ACC112 (cell line): ENCODE measurements around the gene S100A16.

Experiments used
- H2AFZ ChIP-seq: fragments of 200-600 bp; sonication (generic); one replicate; pipeline ENCODE4 v1.6.0; 2017; ENCODE audit warnings: antibody characterized with exemption, low read length; ENCODE audit not compliant: unreplicated experiment
- H3K27ac ChIP-seq: fragments of 200-600 bp; sonication (generic); 2 replicates; pipeline ENCODE4 v1.5.1; 2014; ENCODE audit warnings: low read depth, mild to moderate bottlenecking, antibody characterized with exemption, low read length, moderate library complexity
- H3K27me3 ChIP-seq: fragments of 200-600 bp; sonication (generic); 2 replicates; pipeline ENCODE4 v1.6.1; 2014; ENCODE audit warnings: mild to moderate bottlenecking, antibody characterized with exemption, low read length, moderate library complexity, mixed read lengths; ENCODE audit not compliant: insufficient read depth
- H3K36me3 ChIP-seq: fragments of 200-600 bp; sonication (generic); 2 replicates; pipeline ENCODE4 v1.6.1; 2016; ENCODE audit warnings: mild to moderate bottlenecking, antibody characterized with exemption, low read length, moderate library complexity, mixed read lengths; ENCODE audit not compliant: insufficient read depth
- H3K4me1 ChIP-seq: fragments of 200-600 bp; sonication (generic); one replicate; pipeline ENCODE4 v1.6.1; 2016; ENCODE audit warnings: low read length, mixed read lengths; ENCODE audit not compliant: insufficient read depth, unreplicated experiment, control insufficient read depth
- H3K4me3 ChIP-seq: fragments of 200-600 bp; sonication (generic); 2 replicates; pipeline ENCODE4 v1.5.1; 2014; ENCODE audit warnings: mild to moderate bottlenecking, low read depth, low read length
- H3K79me2 ChIP-seq: fragments of 200-600 bp; sonication (generic); one replicate; pipeline ENCODE4 v1.6.0; 2016; ENCODE audit warnings: low read length; ENCODE audit not compliant: control insufficient read depth, unreplicated experiment, insufficient read depth

S100A16 gene

DNA sequence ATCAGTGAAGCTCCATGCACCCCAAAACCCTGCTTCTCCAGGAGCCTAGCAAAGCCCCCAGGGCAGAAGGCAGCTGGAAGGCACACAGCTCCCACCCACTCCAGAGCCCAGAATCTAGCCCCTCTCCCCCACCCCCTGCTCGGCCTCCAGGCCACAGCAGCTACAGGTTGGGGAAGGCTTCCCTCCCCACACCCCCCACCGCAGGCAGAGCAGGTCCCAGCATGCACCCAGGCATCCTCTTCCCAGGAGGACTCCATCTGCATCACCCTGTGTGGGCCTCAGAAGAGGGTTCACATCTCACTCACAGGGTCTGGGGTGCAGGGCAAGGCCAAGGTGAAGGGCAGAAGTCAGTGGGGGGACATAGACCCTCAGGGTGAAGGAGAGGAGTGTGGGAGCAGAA, 2.5 kb upstream of the S100A16 start:
- H3K79me2 ChIP-seq, result peaks cover 30% of the 10 kb centered on the region
- H3K27me3 ChIP-seq, result no peaks in the 10 kb centered on the region
- H3K36me3 ChIP-seq, result peaks cover 3% of the 10 kb centered on the region
- H3K4me3 ChIP-seq, result no peak overlapping the region
- no peak overlapping the region for H3K27ac ChIP-seq
- peaks cover 39% of the 10 kb centered on the region for H3K4me1 ChIP-seq
- H2AFZ ChIP-seq, result no peak overlapping the region

DNA sequence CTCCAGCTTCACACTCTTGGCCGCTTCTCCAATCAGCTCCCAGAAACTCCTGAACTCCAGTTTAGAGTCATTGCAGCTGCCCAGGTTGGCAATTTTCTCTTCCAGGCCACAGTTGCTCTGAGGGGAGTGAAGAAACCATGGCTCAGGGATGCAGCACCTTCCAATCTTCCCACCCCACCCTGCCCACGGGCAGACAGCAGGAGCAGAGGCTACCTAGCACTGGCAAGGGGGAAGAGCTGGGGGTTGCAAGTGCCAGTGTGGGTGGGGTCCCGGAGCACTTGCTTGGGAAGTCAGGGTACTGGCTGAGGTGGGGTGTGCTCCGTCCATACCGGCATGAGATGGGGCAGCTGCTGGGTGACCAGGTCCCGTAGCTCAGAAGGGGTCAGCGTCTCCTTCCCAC, 2.0 kb upstream of the S100A16 start:
- Histone ChIP-seq H3K4me1 (peaks cover 44% of the 10 kb centered on the region), H3K79me2 (peaks cover 35% of the 10 kb centered on the region), H3K36me3 (peaks cover 3% of the 10 kb centered on the region), H3K27ac (no peak overlapping the region), H3K27me3 (no peaks in the 10 kb centered on the region), H3K4me3 (no peak overlapping the region), H2AFZ (no peak overlapping the region)

DNA sequence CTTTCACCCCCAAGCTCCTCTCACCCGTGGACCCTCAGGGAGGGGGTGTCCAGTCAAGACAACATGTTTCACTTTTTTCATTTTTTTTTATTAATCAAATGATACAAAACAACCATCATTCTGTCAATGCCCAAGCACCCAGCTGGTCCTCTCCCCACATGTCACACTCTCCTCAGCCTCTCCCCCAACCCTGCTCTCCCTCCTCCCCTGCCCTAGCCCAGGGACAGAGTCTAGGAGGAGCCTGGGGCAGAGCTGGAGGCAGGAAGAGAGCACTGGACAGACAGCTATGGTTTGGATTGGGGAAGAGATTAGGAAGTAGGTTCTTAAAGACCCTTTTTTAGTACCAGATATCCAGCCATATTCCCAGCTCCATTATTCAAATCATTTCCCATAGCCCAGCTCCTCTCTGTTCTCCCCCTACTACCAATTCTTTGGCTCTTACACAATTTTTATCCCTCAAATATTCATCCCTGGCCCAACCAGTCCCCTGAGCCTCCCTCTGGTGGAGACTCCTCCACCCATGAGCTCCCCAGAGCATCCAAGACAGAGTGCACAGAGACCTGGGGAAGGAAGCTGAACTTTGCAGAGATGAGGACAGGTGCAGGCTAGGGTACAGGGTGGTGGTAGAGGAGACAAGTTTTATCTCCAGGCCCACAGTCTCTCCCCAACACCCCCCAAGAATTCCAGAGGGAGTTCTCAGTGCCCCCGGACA, 1.4 kb upstream of the S100A16 start:
- no peak overlapping the region for H3K4me3 ChIP-seq
- H2AFZ ChIP-seq, result no peak overlapping the region
- no peak overlapping the region for H3K27ac ChIP-seq
- H3K27me3 ChIP-seq, result no peaks in the 10 kb centered on the region
- H3K36me3 ChIP-seq, result peaks cover 3% of the 10 kb centered on the region; the same call in 1 of the 2 replicates
- H3K4me1 ChIP-seq, result peaks cover 50% of the 10 kb centered on the region
- peaks cover 41% of the 10 kb centered on the region for H3K79me2 ChIP-seq

- Histone ChIP-seq H3K79me2 (peaks cover 50% of the 10 kb centered on the region), H3K4me3 (peak overlapping the region; percentile 93), H3K27ac (peak overlapping the region; percentile 74; the same call in 1 of the 2 replicates), H3K27me3 (no peaks in the 10 kb centered on the region), H2AFZ (peak overlapping the region; percentile 67), H3K4me1 (peaks cover 55% of the 10 kb centered on the region), H3K36me3 (0 out of 2 replicates have a peak, but pooled peaks cover 3% of the 10 kb centered on the region)
These were observed 469 bp upstream of the S100A16 start for GRCh38 chr1:153613406-153613805.

DNA sequence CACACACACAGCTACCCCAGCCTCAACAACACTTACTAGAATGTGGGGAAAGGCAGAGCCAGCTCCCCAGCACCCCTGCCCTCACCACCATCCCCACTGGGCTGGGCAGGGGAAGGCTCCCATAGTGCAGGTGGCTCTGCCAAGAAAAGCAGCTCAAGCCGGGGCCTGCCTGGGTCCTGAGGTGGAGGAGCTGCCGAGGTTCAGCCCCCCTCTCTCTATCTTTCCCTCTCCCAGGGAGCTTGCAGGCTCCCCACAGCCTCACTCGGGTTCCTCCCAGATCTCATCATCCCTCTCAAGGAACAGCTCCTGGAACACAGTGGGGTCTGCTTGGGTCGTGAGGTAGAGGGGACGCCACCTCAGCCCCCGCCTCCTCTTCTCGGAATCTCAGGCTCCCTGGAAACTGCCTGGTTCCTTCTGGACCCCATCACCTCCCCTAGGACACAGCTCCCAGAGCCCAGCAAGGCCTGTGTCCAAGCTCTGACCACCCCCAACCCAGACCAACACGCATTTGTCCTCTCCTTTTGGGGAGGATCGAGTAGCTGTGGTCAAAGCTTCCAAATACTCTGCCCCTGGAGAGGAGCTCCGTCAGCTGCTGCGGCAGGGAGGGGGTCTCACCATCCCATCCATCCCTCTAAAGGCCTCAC, 704 bp downstream of the S100A16 start:
- Histone ChIP-seq H2AFZ (peak overlapping the region; percentile 4), H3K79me2 (peaks cover 61% of the 10 kb centered on the region), H3K27me3 (no peaks in the 10 kb centered on the region), H3K27ac (peak overlapping the region; percentile 74), H3K4me3 (peak overlapping the region; percentile 93), H3K36me3 (peaks cover 7% of the 10 kb centered on the region; the same call in 1 of the 2 replicates), H3K4me1 (peaks cover 60% of the 10 kb centered on the region)

- Histone ChIP-seq H3K27me3 (no peaks in the 10 kb centered on the region), H3K4me1 (peaks cover 55% of the 10 kb centered on the region), H3K27ac (peak overlapping the region; percentile 74), H3K4me3 (peak overlapping the region; percentile 93), H2AFZ (no peak overlapping the region), H3K79me2 (peaks cover 69% of the 10 kb centered on the region), H3K36me3 (peaks cover 13% of the 10 kb centered on the region; the same call in 1 of the 2 replicates)
These were observed 1.6 kb downstream of the S100A16 start for GRCh38 chr1:153611356-153611755.

GRCh38 chr1:153610811-153611301, 2.1 kb downstream of the S100A16 start:
- H3K79me2 ChIP-seq, result peaks cover 69% of the 10 kb centered on the region

DNA sequence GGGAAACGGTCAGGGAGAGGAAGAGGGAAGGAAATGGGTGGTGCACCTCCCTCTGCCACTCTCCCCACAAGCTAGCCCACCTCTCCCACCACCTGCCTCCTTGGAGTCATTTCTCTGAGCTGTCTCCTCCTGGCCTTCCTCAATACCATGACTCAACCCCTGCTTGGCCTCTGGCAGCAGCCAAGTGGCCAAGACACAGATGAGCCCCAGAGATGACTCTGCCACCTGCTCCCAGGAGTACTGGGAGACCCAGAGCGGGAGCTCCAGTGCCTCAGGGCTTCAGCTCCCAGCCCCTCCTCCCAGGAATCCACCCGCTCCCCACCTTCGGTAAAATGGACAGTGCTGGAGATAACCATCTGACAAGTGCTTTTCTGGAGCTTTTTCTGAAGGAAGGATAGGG, 2.6 kb downstream of the S100A16 start:
- Histone ChIP-seq H3K79me2 (peaks cover 69% of the 10 kb centered on the region), H3K4me3 (peak overlapping the region; percentile 71), H3K27me3 (no peaks in the 10 kb centered on the region), H2AFZ (no peak overlapping the region), H3K36me3 (peaks cover 13% of the 10 kb centered on the region; the same call in 1 of the 2 replicates), H3K27ac (peak overlapping the region; percentile 90), H3K4me1 (peaks cover 50% of the 10 kb centered on the region)

More at GRCh38 chr1:153610811-153611301, 2.1 kb downstream of the S100A16 start:
- H3K27ac ChIP-seq, result peak overlapping the region; percentile 90
- no peak overlapping the region for H2AFZ ChIP-seq
- H3K4me1 ChIP-seq, result peaks cover 50% of the 10 kb centered on the region
- H3K27me3 ChIP-seq, result no peaks in the 10 kb centered on the region
- H3K4me3 ChIP-seq, result peak overlapping the region; percentile 93
- H3K36me3 ChIP-seq, result peaks cover 13% of the 10 kb centered on the region; the same call in 1 of the 2 replicates

GRCh38 chr1:153609585-153609907, 3.4 kb downstream of the S100A16 start:
- Histone ChIP-seq H2AFZ (no peak overlapping the region), H3K27ac (peak overlapping the region; percentile 90), H3K4me3 (peak overlapping the region; percentile 71), H3K27me3 (no peaks in the 10 kb centered on the region), H3K36me3 (peaks cover 15% of the 10 kb centered on the region; the same call in 1 of the 2 replicates), H3K79me2 (peaks cover 69% of the 10 kb centered on the region), H3K4me1 (peaks cover 48% of the 10 kb centered on the region)

DNA sequence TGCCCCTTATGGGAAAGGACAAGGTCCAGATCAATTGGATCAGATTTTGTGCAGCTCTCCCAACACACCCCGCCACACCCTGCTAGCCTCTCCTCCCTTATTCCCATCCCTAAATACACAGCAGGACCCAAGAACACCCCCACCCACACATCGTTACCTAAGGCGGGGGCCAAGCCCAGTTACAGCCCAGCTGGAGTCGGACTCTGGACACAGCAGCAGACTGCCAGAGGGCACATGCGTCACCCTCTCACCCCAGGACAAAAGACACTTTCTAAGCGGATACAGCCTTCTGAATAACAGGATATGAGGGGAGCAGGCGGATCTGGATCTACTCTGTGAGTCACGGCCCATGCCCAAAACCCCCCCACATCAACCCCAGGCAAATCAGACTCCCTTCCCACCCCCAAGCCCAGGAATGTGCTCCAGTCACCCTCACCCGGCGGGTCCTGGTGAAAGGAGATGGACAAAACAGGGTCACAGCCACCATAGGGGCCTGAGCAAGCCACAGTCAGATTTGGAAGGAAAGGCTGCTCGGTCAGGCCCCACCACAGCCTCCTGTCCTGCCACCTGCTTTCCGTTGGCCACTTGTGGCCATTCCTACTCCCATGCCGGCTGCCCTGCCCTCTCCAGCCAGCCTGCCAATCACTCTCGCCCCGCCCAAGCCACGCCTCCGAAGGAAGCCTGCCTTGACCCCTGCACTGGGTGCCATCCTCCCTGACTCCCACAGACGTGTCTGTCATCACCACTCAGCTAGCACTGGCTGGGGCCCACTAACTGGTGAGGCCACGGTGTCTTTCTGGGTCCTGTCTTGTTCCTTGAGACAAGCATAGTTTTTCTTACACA, 4.0 kb downstream of the S100A16 start:
- peaks cover 69% of the 10 kb centered on the region for H3K79me2 ChIP-seq
- H2AFZ ChIP-seq, result no peak overlapping the region
- H3K4me1 ChIP-seq, result peaks cover 42% of the 10 kb centered on the region

More for the DNA sequence above, 4.0 kb downstream of the S100A16 start:
- Histone ChIP-seq H3K4me3 (peak overlapping the region; percentile 71), H3K36me3 (peaks cover 19% of the 10 kb centered on the region; the same call in 1 of the 2 replicates), H3K27me3 (no peaks in the 10 kb centered on the region), H3K27ac (peak overlapping the region; percentile 90)
